T-helper 2 cell treated with Interferon-gamma antibody and Interleukin-4, amounts not matched to agents 5 μg/mL and 100 μg/mL, for 36 hours (primary cell): ENCODE results near the gene ZNF213.

ENCODE experiments used
- DNase-seq: peaks from one replicate; pipeline ENCODE4 v3.0.0; 2021; ENCODE audit warnings: low spot score
- H3K27ac Mint-ChIP-seq: one replicate; pipeline ENCODE4 v1.8.0; 2021; ENCODE audit warnings: mild to moderate bottlenecking, mixed read lengths
- H3K27me3 Mint-ChIP-seq: one replicate; pipeline ENCODE4 v1.8.0; 2021; ENCODE audit warnings: low read depth, mixed read lengths
- H3K36me3 Mint-ChIP-seq: one replicate; pipeline ENCODE4 v1.8.0; 2021; ENCODE audit warnings: low read depth, mixed read lengths
- H3K4me1 Mint-ChIP-seq: one replicate; pipeline ENCODE4 v1.8.0; 2021; ENCODE audit warnings: low read depth, mixed read lengths
- H3K4me3 Mint-ChIP-seq: one replicate; pipeline ENCODE4 v1.8.0; 2022; ENCODE audit warnings: mild to moderate bottlenecking, moderate library complexity, mixed read lengths
- H3K9me3 Mint-ChIP-seq: one replicate; pipeline ENCODE4 v1.8.0; 2021; ENCODE audit warnings: mixed read lengths

ZNF213 gene

GRCh38 chr16:3096362-3096761 is 38.5 kb upstream of the ZNF213 start:
- no peak for DNase-seq
- H3K36me3 Mint-ChIP-seq, result peaks cover 2% of the 10 kb centered on the region
- H3K27me3 Mint-ChIP-seq, result no peaks in the 10 kb centered on the region
- no peak overlapping the region for H3K4me3 Mint-ChIP-seq
- H3K27ac Mint-ChIP-seq, result no peak overlapping the region
- H3K4me1 Mint-ChIP-seq, result peaks cover 41% of the 10 kb centered on the region
- no peaks in the 10 kb centered on the region for H3K9me3 Mint-ChIP-seq

- no peak overlapping the region for H3K4me3 Mint-ChIP-seq
- H3K36me3 Mint-ChIP-seq, result peaks cover 2% of the 10 kb centered on the region
Measured at GRCh38 chr16:3097266-3097665, 37.6 kb upstream of the ZNF213 start.

GRCh38 chr16:3098459-3099394 is 36.1 kb upstream of the ZNF213 start, which contains the start of gene ZSCAN10:
TSS of gene ZSCAN10 (minus strand) at chr16:3099294. CDS start at chr16:3092937, 6,357 bp downstream.
- peaks cover 2% of the 10 kb centered on the region for H3K36me3 Mint-ChIP-seq
- no peaks in the 10 kb centered on the region for H3K9me3 Mint-ChIP-seq
- H3K4me3 Mint-ChIP-seq, result peak within 1 kb of the TSS; percentile 83
- H3K4me1 Mint-ChIP-seq, result peaks cover 49% of the 10 kb centered on the region
- no peak for DNase-seq
- H3K27me3 Mint-ChIP-seq, result no peaks in the 10 kb centered on the region
- H3K27ac Mint-ChIP-seq, result peak within 1 kb of the TSS; percentile 75

More at GRCh38 chr16:3097266-3097665, 37.6 kb upstream of the ZNF213 start:
- Mint-ChIP-seq H3K4me1 (peaks cover 45% of the 10 kb centered on the region), H3K27me3 (no peaks in the 10 kb centered on the region), H3K27ac (no peak overlapping the region), H3K9me3 (no peaks in the 10 kb centered on the region)
- no peak for DNase-seq

GRCh38 chr16:3099395-3099731 is 35.5 kb upstream of the ZNF213 start:
- Mint-ChIP-seq H3K4me3 (peak overlapping the region; percentile 83), H3K27me3 (no peaks in the 10 kb centered on the region), H3K27ac (no peak overlapping the region), H3K9me3 (no peaks in the 10 kb centered on the region), H3K36me3 (peaks cover 2% of the 10 kb centered on the region), H3K4me1 (peaks cover 49% of the 10 kb centered on the region)
- no peak for DNase-seq

- DNase-seq, result peak; percentile 90
- Mint-ChIP-seq H3K27me3 (no peaks in the 10 kb centered on the region), H3K27ac (peak overlapping the region; percentile 75), H3K9me3 (no peaks in the 10 kb centered on the region), H3K4me1 (peaks cover 45% of the 10 kb centered on the region), H3K4me3 (peak overlapping the region; percentile 83), H3K36me3 (no peaks in the 10 kb centered on the region)
Measured at GRCh38 chr16:3099732-3100499, 34.9 kb upstream of the ZNF213 start.

GRCh38 chr16:3101018-3101840 is 33.6 kb upstream of the ZNF213 start:
- Mint-ChIP-seq H3K27ac (peak overlapping the region; percentile 89), H3K36me3 (no peaks in the 10 kb centered on the region), H3K4me1 (peaks cover 40% of the 10 kb centered on the region), H3K4me3 (peak overlapping the region; percentile 79), H3K27me3 (no peaks in the 10 kb centered on the region), H3K9me3 (no peaks in the 10 kb centered on the region)
- DNase-seq, result peak; percentile 49

GRCh38 chr16:3101841-3102470 is 32.9 kb upstream of the ZNF213 start:
- Mint-ChIP-seq H3K36me3 (no peaks in the 10 kb centered on the region), H3K4me3 (peak overlapping the region; percentile 73), H3K4me1 (peaks cover 41% of the 10 kb centered on the region), H3K27ac (peak overlapping the region; percentile 88), H3K27me3 (no peaks in the 10 kb centered on the region), H3K9me3 (no peaks in the 10 kb centered on the region)
- no peak for DNase-seq

- H3K27ac Mint-ChIP-seq, result peak overlapping the region; percentile 88
- no peaks in the 10 kb centered on the region for H3K9me3 Mint-ChIP-seq
- H3K4me3 Mint-ChIP-seq, result peak overlapping the region; percentile 82
- H3K4me1 Mint-ChIP-seq, result peaks cover 26% of the 10 kb centered on the region
- H3K36me3 Mint-ChIP-seq, result no peaks in the 10 kb centered on the region
- H3K27me3 Mint-ChIP-seq, result peaks cover 8% of the 10 kb centered on the region
- peak; percentile 91 for DNase-seq
Measured at GRCh38 chr16:3106205-3106928, 28.5 kb upstream of the ZNF213 start.

GRCh38 chr16:3112058-3112880 is 22.6 kb upstream of the ZNF213 start, which contains the start of gene ZNF205:
TSS of gene ZNF205 (plus strand) at chr16:3112586. CDS start at chr16:3113431, 845 bp downstream.
- H3K4me1 Mint-ChIP-seq, result peaks cover 6% of the 10 kb centered on the region
- H3K9me3 Mint-ChIP-seq, result no peaks in the 10 kb centered on the region
- H3K27me3 Mint-ChIP-seq, result peaks cover 23% of the 10 kb centered on the region
- H3K27ac Mint-ChIP-seq, result no peak within 1 kb of the TSS
- no peak within 1 kb of the TSS for H3K4me3 Mint-ChIP-seq
- no peaks in the 10 kb centered on the region for H3K36me3 Mint-ChIP-seq
- no peak for DNase-seq

GRCh38 chr16:3112881-3113574 is 21.8 kb upstream of the ZNF213 start:
- no peak for DNase-seq
- no peaks in the 10 kb centered on the region for H3K9me3 Mint-ChIP-seq
- H3K4me3 Mint-ChIP-seq, result no peak overlapping the region
- H3K27ac Mint-ChIP-seq, result no peak overlapping the region
- no peaks in the 10 kb centered on the region for H3K36me3 Mint-ChIP-seq
- H3K4me1 Mint-ChIP-seq, result peaks cover 5% of the 10 kb centered on the region
- H3K27me3 Mint-ChIP-seq, result peaks cover 23% of the 10 kb centered on the region

GRCh38 chr16:3113765-3114479 is 20.9 kb upstream of the ZNF213 start:
- peaks cover 23% of the 10 kb centered on the region for H3K27me3 Mint-ChIP-seq
- no peak overlapping the region for H3K27ac Mint-ChIP-seq
- H3K36me3 Mint-ChIP-seq, result no peaks in the 10 kb centered on the region
- DNase-seq, result no peak
- H3K4me3 Mint-ChIP-seq, result no peak overlapping the region
- H3K9me3 Mint-ChIP-seq, result no peaks in the 10 kb centered on the region
- peaks cover 5% of the 10 kb centered on the region for H3K4me1 Mint-ChIP-seq
